ENCODE measurements around the gene ZDHHC14. TPM values are rescaled to one million over a fixed set of nuclear protein-coding genes. Genes with fewer than 3 reads are reported as not detected.
A peak's percentile ranks its signal among the peaks of the same experiment; 100 is the strongest.

The ZDHHC14 gene
- total RNA-seq, 2 experiments from 2014 or later = 10.7 to 12.1 TPM

DNA sequence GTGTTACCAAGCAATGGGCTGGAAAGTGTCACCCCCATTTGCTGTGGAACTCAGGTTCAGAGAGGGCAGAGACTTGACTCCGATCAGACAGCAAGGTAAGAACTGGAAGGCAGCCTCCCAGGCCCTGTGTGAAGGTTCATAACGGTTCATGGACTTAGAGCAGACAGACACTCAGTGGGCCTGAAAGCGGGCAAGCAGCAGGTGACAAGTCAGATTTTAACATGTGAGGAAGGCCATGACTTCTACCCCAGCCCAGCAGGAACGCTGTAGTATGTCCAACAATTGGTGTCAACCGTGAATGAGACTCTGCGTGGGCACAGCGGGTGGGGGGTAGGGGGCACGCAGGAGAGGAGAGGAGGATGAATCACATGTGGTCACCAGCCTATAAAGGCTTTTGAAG is 224.5 kb downstream of the ZDHHC14 start:
- POLR2A ChIA-PET = no interaction called here
- H3K36me3 Mint-ChIP-seq (ENCODE audit: low read depth) = no peaks in the 10 kb centered on the region
- H3K4me3 Mint-ChIP-seq = no peak overlapping the region
- DNase-seq (no peak), ATAC-seq (no peak)
- no peak overlapping the region for H3K27ac Mint-ChIP-seq
- H3K27me3 Mint-ChIP-seq (ENCODE audit: low read depth) = peaks cover 3% of the 10 kb centered on the region
- no peaks in the 10 kb centered on the region for H3K9me3 Mint-ChIP-seq (ENCODE audit: insufficient read depth)
- CTCF ChIA-PET = no interaction called here
- peaks cover 11% of the 10 kb centered on the region for H3K4me1 Mint-ChIP-seq (ENCODE audit: low read depth)

DNA sequence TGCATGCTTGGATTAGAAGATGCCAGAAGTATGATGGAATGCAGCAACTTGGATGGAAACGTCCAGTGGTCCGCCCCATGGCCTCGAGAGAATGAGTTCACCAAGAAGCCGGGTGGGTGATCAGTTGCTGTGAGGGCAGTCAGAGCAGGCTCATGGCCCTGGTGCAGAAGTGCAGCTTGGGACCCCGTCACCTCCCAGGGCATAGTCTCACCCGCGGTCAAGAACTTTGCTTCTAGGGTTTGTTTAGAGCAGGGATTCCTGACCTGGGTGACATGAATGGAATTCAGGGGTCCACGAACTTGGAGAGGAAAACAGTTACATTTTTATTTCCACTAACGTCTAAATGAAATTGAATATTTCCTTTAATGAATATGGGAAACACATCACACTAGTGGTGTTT is 225.5 kb downstream of the ZDHHC14 start:
- H3K9me3 Mint-ChIP-seq (ENCODE audit: insufficient read depth) = no peaks in the 10 kb centered on the region
- no peak overlapping the region for H3K27ac Mint-ChIP-seq
- no peak for ATAC-seq
- H3K27me3 Mint-ChIP-seq (ENCODE audit: low read depth) = peaks cover 3% of the 10 kb centered on the region
- POLR2A ChIA-PET = interaction anchor here (0.6 kb wide), 1 partner anchor 44 kb away, joined by 4 read pairs; no protein-coding TSS in a partner anchor
- no peaks in the 10 kb centered on the region for H3K36me3 Mint-ChIP-seq (ENCODE audit: low read depth)
- H3K4me3 Mint-ChIP-seq = no peak overlapping the region
- CTCF ChIA-PET = no interaction called here
- no peak for DNase-seq
- H3K4me1 Mint-ChIP-seq (ENCODE audit: low read depth) = peaks cover 11% of the 10 kb centered on the region

DNA sequence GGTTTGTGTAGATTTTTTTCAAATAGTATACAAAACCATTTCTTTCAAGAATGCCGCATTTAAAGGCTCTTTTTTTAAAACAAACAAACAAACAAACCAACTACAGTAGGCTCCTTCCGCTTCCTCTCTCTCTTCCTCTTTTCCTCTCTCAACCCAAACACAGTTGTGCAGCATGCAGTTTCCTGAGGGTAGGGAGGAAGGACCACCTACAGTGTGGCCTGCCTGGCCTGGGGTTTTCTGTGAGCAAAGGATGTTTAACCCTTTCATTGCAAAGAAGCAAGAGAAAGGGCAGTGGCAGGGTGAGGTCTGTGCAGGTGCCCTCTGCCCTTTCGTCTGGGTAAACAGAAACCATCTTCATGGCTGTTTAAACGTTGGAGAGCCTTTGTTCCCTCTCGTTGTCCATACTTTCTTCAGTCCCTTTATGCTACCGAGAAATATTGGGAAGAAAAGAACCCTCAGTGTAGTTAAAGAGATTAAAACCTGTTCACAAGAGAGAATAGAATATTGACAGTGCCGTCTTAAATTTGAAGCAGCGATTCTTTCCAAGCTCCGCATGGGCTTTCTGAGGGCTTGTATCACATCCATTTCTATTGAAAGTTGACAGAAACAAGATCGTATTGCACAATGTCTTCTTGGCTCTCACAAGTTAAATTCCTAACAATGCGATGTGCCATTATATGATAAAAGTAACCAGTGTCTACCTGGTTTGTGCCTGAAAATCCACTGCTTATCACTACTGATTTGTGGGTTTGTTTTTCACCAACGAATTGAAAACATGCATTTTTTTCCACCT is 226.5 kb downstream of the ZDHHC14 start:
- Mint-ChIP-seq H3K27me3 (ENCODE audit: low read depth) (peaks cover 3% of the 10 kb centered on the region), H3K36me3 (ENCODE audit: low read depth) (no peaks in the 10 kb centered on the region), H3K27ac (peak overlapping the region; percentile 3), H3K4me3 (no peak overlapping the region), H3K9me3 (ENCODE audit: insufficient read depth) (no peaks in the 10 kb centered on the region), H3K4me1 (ENCODE audit: low read depth) (peaks cover 11% of the 10 kb centered on the region)
- no peak for ATAC-seq
- no peak for DNase-seq
- ChIA-PET CTCF (no interaction called here), POLR2A (no interaction called here)

DNA sequence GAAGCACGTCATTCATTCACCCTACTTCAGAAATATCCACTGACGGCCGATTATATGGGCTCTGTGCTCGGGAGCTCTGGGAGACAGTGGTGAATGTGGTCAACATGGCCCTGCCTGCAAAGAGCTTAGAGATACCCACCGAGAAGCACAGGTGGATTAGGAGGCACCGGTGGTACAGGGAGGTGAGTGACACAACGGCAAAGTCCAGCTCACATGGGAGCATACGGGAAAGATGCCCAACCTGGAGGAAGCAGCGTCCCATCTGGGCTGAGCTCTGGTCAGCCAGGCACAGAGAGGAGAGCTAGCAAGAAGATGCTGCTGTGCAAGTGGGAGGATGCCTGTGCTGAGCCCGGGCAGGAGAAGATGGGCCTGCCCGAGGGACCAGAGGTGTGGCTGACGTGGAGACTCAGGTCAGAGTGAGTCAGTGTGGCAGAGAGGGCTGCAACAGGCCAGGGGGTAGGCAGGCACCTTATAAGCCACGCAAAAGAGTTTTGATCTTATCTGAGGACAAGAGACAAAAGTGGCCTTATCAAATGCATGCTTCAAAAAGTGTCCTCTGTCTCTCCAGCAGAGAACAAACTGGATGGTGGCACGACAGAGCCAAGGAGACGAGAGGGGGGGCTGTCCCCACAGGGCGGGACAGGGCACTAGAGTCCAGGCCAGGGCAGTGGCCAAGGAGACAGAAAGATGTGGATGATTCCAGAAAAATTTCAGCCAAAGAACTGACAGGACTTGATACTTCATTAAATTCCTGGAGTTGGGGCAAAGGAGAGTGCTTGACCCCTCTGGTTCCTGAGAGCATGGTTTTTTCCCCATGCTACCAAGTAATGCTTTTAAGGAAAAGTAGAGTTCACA is 227.5 kb downstream of the ZDHHC14 start:
- DNase-seq (no peak), ATAC-seq (no peak)
- ChIA-PET POLR2A (no interaction called here), CTCF (no interaction called here)
- Mint-ChIP-seq H3K36me3 (ENCODE audit: low read depth) (no peaks in the 10 kb centered on the region), H3K27ac (no peak overlapping the region), H3K9me3 (ENCODE audit: insufficient read depth) (no peaks in the 10 kb centered on the region), H3K27me3 (ENCODE audit: low read depth) (peaks cover 3% of the 10 kb centered on the region), H3K4me1 (ENCODE audit: low read depth) (peaks cover 11% of the 10 kb centered on the region), H3K4me3 (no peak overlapping the region)

- H3K27me3 Mint-ChIP-seq (ENCODE audit: low read depth) = peaks cover 3% of the 10 kb centered on the region
- H3K36me3 Mint-ChIP-seq (ENCODE audit: low read depth) = no peaks in the 10 kb centered on the region
- peaks cover 11% of the 10 kb centered on the region for H3K4me1 Mint-ChIP-seq (ENCODE audit: low read depth)
- no peak overlapping the region for H3K27ac Mint-ChIP-seq
- ChIA-PET CTCF (no interaction called here), POLR2A (no interaction called here)
- DNase-seq (no peak), ATAC-seq (no peak)
- H3K9me3 Mint-ChIP-seq (ENCODE audit: insufficient read depth) = no peaks in the 10 kb centered on the region
- H3K4me3 Mint-ChIP-seq = no peak overlapping the region
These were observed 228.1 kb downstream of the ZDHHC14 start for GRCh38 chr6:157609117-157609516.

- ChIA-PET POLR2A (no interaction called here), CTCF (no interaction called here)
- H3K36me3 Mint-ChIP-seq (ENCODE audit: low read depth) = no peaks in the 10 kb centered on the region
- no peak for ATAC-seq
- no peak overlapping the region for H3K4me3 Mint-ChIP-seq
- H3K27ac Mint-ChIP-seq = no peak overlapping the region
- no peak for DNase-seq
- H3K4me1 Mint-ChIP-seq (ENCODE audit: low read depth) = peaks cover 11% of the 10 kb centered on the region
- no peaks in the 10 kb centered on the region for H3K9me3 Mint-ChIP-seq (ENCODE audit: insufficient read depth)
- H3K27me3 Mint-ChIP-seq (ENCODE audit: low read depth) = peaks cover 3% of the 10 kb centered on the region
These were observed 228.6 kb downstream of the ZDHHC14 start for GRCh38 chr6:157609556-157609955.

DNA sequence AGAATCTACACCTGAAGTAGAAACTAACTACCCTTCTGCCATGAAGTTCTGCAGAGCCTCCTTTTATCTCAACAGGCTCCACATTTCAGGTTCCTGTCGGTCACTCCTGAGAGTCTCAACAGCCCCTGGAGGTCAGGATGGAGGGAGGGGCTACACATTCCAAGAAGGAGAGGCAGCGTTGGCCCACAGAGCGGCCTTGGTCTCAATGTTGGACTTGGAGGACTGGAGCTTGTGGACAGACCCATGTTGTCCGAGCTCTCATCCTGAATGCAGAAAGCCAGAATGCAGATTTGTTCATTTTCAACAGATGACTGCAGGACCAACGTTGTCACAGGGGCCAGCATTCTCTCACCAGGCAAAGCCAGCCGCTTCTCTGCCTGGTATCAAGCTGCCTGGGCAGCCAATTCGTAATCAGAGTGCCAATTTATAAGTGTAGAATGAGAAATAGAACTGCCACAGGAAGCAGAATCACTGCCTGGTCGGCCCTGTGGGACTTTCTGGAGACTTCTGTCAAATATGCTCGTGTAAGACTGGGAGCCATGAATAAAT is 229.5 kb downstream of the ZDHHC14 start:
- no peaks in the 10 kb centered on the region for H3K36me3 Mint-ChIP-seq (ENCODE audit: low read depth)
- ChIA-PET CTCF (no interaction called here), POLR2A (no interaction called here)
- H3K27me3 Mint-ChIP-seq (ENCODE audit: low read depth) = peaks cover 3% of the 10 kb centered on the region
- peaks cover 11% of the 10 kb centered on the region for H3K4me1 Mint-ChIP-seq (ENCODE audit: low read depth)
- H3K4me3 Mint-ChIP-seq = no peak overlapping the region
- ATAC-seq = no peak
- no peak for DNase-seq
- H3K9me3 Mint-ChIP-seq (ENCODE audit: insufficient read depth) = no peaks in the 10 kb centered on the region
- H3K27ac Mint-ChIP-seq = no peak overlapping the region

DNA sequence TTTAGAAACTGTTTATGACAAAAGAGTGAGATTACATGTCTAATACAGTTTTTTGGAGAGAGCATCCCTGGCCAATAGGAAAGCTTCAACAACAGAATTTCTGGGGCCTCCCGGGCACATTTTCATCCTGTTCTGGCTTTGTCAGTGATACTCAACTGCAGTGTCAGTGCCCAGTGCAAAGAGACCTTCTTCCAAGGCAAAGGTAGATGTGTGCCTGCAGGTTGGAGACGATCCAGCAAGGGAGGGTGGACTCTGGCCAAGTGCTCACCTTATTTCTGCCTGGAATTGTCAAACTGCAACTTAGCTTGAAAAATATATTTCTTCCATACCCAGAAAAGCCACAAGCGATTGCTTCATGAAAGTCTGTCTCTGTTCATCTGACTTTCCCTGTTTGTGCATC is 230.4 kb downstream of the ZDHHC14 start:
- H3K4me1 Mint-ChIP-seq (ENCODE audit: low read depth) = peaks cover 11% of the 10 kb centered on the region
- no peaks in the 10 kb centered on the region for H3K36me3 Mint-ChIP-seq (ENCODE audit: low read depth)
- ATAC-seq (no peak), DNase-seq (no peak)
- no peak overlapping the region for H3K4me3 Mint-ChIP-seq
- POLR2A ChIA-PET = no interaction called here
- no peaks in the 10 kb centered on the region for H3K27me3 Mint-ChIP-seq (ENCODE audit: low read depth)
- H3K9me3 Mint-ChIP-seq (ENCODE audit: insufficient read depth) = no peaks in the 10 kb centered on the region
- H3K27ac Mint-ChIP-seq = no peak overlapping the region
- CTCF ChIA-PET = no interaction called here

GRCh38 chr6:157613011-157613522 is 232.1 kb downstream of the ZDHHC14 start:
- Mint-ChIP-seq H3K9me3 (ENCODE audit: insufficient read depth) (no peaks in the 10 kb centered on the region), H3K27me3 (ENCODE audit: low read depth) (no peaks in the 10 kb centered on the region), H3K27ac (no peak overlapping the region), H3K4me1 (ENCODE audit: low read depth) (no peaks in the 10 kb centered on the region), H3K4me3 (no peak overlapping the region), H3K36me3 (ENCODE audit: low read depth) (no peaks in the 10 kb centered on the region)
- no peak for DNase-seq
- CTCF ChIA-PET = interaction anchor here (1.0 to 3.0 kb wide), 5 partner anchors 54 to 298 kb away, joined by 3 to 19 read pairs (median 3); no protein-coding TSS in a partner anchor
- POLR2A ChIA-PET = interaction anchor here (0.5 to 0.7 kb wide), 2 partner anchors 9 to 253 kb away, joined by 4 to 5 read pairs; no protein-coding TSS in a partner anchor
- ATAC-seq = no peak

DNA sequence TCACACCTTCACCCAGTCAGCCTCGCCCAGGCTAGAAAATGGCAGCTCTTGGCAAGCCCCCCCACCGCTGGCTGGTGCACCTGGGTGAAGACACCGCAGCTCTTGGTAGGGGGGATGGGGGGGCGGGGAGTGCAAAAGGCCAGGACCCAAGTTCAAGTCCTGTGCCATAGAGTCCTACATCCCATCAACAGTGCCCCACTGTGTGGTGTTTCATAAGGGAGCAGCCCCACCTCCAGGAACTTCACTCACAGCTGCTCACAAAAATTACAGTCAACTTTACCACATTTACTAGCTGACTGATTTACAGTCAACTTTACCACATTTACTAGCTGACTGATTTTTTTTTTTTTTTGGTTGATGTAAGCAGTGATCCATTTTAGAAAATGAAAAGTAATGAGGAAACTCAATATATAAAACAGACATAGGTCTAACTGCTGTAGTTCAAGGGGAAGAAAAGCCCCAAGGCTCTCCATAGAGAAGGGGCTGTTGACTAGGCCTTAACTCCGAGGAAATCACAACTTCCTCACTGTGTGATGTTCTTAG is 233.1 kb downstream of the ZDHHC14 start:
- ATAC-seq = no peak
- ChIA-PET CTCF (interaction anchor here (1.3 to 3.0 kb wide), 3 partner anchors 53 to 299 kb away, joined by 3 to 19 read pairs (median 13); no protein-coding TSS in a partner anchor), POLR2A (no interaction called here)
- Mint-ChIP-seq H3K27ac (no peak overlapping the region), H3K27me3 (ENCODE audit: low read depth) (no peaks in the 10 kb centered on the region), H3K4me1 (ENCODE audit: low read depth) (no peaks in the 10 kb centered on the region), H3K9me3 (ENCODE audit: insufficient read depth) (no peaks in the 10 kb centered on the region), H3K36me3 (ENCODE audit: low read depth) (no peaks in the 10 kb centered on the region), H3K4me3 (no peak overlapping the region)
- no peak for DNase-seq

DNA sequence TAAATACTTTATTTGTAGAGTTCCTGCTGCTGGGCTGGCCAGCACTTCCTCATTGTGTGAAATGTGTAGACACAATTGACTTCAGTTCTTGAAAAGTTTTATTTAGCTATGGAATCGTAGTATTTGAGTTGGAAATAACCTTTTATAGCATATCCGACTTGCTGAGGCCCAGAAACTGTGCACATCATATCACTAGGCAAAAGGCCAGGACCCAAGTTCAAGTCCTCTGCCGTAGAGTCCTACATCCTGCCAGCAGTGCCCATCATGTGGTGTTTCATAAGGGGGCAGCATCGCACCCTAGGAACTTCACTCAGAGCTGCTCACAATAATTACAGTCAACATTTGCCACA is 234.4 kb downstream of the ZDHHC14 start:
- H3K27me3 Mint-ChIP-seq (ENCODE audit: low read depth) = no peaks in the 10 kb centered on the region
- H3K4me1 Mint-ChIP-seq (ENCODE audit: low read depth) = no peaks in the 10 kb centered on the region
- H3K4me3 Mint-ChIP-seq = no peak overlapping the region
- DNase-seq (no peak), ATAC-seq (no peak)
- H3K36me3 Mint-ChIP-seq (ENCODE audit: low read depth) = no peaks in the 10 kb centered on the region
- ChIA-PET POLR2A (no interaction called here), CTCF (interaction anchor here (1.1 to 3.0 kb wide), 4 partner anchors 52 to 301 kb away, joined by 3 to 13 read pairs (median 3); no protein-coding TSS in a partner anchor)
- H3K9me3 Mint-ChIP-seq (ENCODE audit: insufficient read depth) = no peaks in the 10 kb centered on the region
- no peak overlapping the region for H3K27ac Mint-ChIP-seq
